WTC11 (cell line): ENCODE results near the gene SETD1A. TPM values are rescaled to one million over a fixed set of nuclear protein-coding genes. Genes with fewer than 3 reads are reported as not detected.

Source experiments
- AFF4 ChIP-seq: sonication (generic); formaldehyde crosslinking; IDR thresholded peaks from 2 replicates; pipeline ENCODE4 v1.8.1; 2023; ENCODE audit warnings: mild to moderate bottlenecking, missing genetic modification reagents, borderline replicate concordance
- AR ChIP-seq: fragments of 250-450 bp; sonication (Bioruptor Pico); IDR thresholded peaks from 2 replicates; pipeline ENCODE4 v1.9.0; 2021; ENCODE audit warnings: mild to moderate bottlenecking
- ATF2 ChIP-seq: sonication (generic); formaldehyde crosslinking; IDR thresholded peaks from 2 replicates; pipeline ENCODE4 v1.8.1; 2022; ENCODE audit warnings: low read depth, missing genetic modification reagents, borderline replicate concordance
- ATF6 ChIP-seq: sonication (generic); formaldehyde crosslinking; IDR thresholded peaks from 2 replicates; pipeline ENCODE4 v1.8.1; 2023; ENCODE audit warnings: mild to moderate bottlenecking, missing genetic modification reagents
- CREM ChIP-seq: sonication (generic); formaldehyde crosslinking; IDR thresholded peaks from 2 replicates; pipeline ENCODE4 v1.8.1; 2022; ENCODE audit warnings: mild to moderate bottlenecking, missing genetic modification reagents, moderate library complexity
- E2F4 ChIP-seq: sonication (generic); formaldehyde crosslinking; IDR thresholded peaks from 2 replicates; pipeline ENCODE4 v1.8.1; 2022; ENCODE audit warnings: low read depth, mild to moderate bottlenecking, moderate library complexity, missing genetic modification reagents, borderline replicate concordance
- EMX1 ChIP-seq: fragments of 250-450 bp; sonication (Bioruptor Pico); IDR thresholded peaks from 2 replicates; pipeline ENCODE4 v1.8.0; 2021; ENCODE audit warnings: mild to moderate bottlenecking
- GTF2I ChIP-seq: fragments of 250-450 bp; sonication (Bioruptor Pico); conservative IDR thresholded peaks from 2 replicates; pipeline ENCODE4 v1.4.0; 2021; ENCODE audit warnings: mild to moderate bottlenecking
- IRF1 ChIP-seq: sonication (generic); formaldehyde crosslinking; IDR thresholded peaks from 2 replicates; pipeline ENCODE4 v1.8.0; 2023; ENCODE audit warnings: missing genetic modification reagents
- NFE2L1 ChIP-seq: sonication (generic); formaldehyde crosslinking; IDR thresholded peaks from 2 replicates; pipeline ENCODE4 v1.8.1; 2023; ENCODE audit warnings: missing genetic modification reagents
- NFYB ChIP-seq: sonication (generic); formaldehyde crosslinking; conservative IDR thresholded peaks from 2 replicates; pipeline ENCODE4 v1.8.0; 2022; ENCODE audit warnings: low read depth, missing genetic modification reagents
- NR3C1 ChIP-seq: sonication (generic); formaldehyde crosslinking; conservative IDR thresholded peaks from 2 replicates; pipeline ENCODE4 v1.8.1; 2023; ENCODE audit warnings: low read depth, mild to moderate bottlenecking, missing genetic modification reagents
- PREB ChIP-seq: sonication (generic); formaldehyde crosslinking; IDR thresholded peaks from 2 replicates; pipeline ENCODE4 v1.8.1; 2022; ENCODE audit warnings: mild to moderate bottlenecking, missing genetic modification reagents, moderate library complexity, borderline replicate concordance
- RELA ChIP-seq: sonication (generic); formaldehyde crosslinking; IDR thresholded peaks from 2 replicates; pipeline ENCODE4 v1.8.1; 2022; ENCODE audit warnings: missing genetic modification reagents, mild to moderate bottlenecking, borderline replicate concordance
- RORB ChIP-seq: fragments of 250-450 bp; sonication (Bioruptor Pico); IDR thresholded peaks from 2 replicates; pipeline ENCODE4 v1.9.0; 2021; ENCODE audit warnings: mild to moderate bottlenecking
- SMAD3 ChIP-seq: sonication (generic); formaldehyde crosslinking; IDR thresholded peaks from 2 replicates; pipeline ENCODE4 v1.8.0; 2022; ENCODE audit warnings: missing genetic modification reagents, mild to moderate bottlenecking, borderline replicate concordance
- SMAD4 ChIP-seq: sonication (generic); formaldehyde crosslinking; IDR thresholded peaks from 2 replicates; pipeline ENCODE4 v1.8.0; 2022; ENCODE audit warnings: mild to moderate bottlenecking, missing genetic modification reagents
- TEAD4 ChIP-seq: sonication (generic); formaldehyde crosslinking; IDR thresholded peaks from 2 replicates; pipeline ENCODE4 v1.8.0; 2022; ENCODE audit warnings: mild to moderate bottlenecking, missing genetic modification reagents
- USF2 ChIP-seq: sonication (generic); formaldehyde crosslinking; IDR thresholded peaks from 2 replicates; pipeline ENCODE4 v1.8.1; 2023; ENCODE audit warnings: mild to moderate bottlenecking, missing genetic modification reagents, moderate library complexity
- ZBTB21 ChIP-seq: sonication (generic); formaldehyde crosslinking; IDR thresholded peaks from 2 replicates; pipeline ENCODE4 v1.8.1; 2023; ENCODE audit warnings: mild to moderate bottlenecking, missing genetic modification reagents, borderline replicate concordance
- ZNF121 ChIP-seq: sonication (generic); formaldehyde crosslinking; IDR thresholded peaks from 2 replicates; pipeline ENCODE4 v1.8.0; 2023; ENCODE audit warnings: missing genetic modification reagents
- ZNF219 ChIP-seq: sonication (generic); formaldehyde crosslinking; IDR thresholded peaks from 2 replicates; pipeline ENCODE4 v1.8.0; 2023; ENCODE audit warnings: missing genetic modification reagents, mild to moderate bottlenecking, borderline replicate concordance
- ZNF423 ChIP-seq: fragments of 250-450 bp; sonication (Bioruptor Pico); IDR thresholded peaks from 2 replicates; pipeline ENCODE4 v2.1.2; 2022; ENCODE audit warnings: mild to moderate bottlenecking, moderate library complexity
- ZNF671 ChIP-seq: fragments of 250-450 bp; sonication (Bioruptor Pico); IDR thresholded peaks from 2 replicates; pipeline ENCODE4 v1.8.0; 2021; ENCODE audit warnings: mild to moderate bottlenecking
- total RNA-seq: library from RNA; stranded (reverse); gene quantifications from 3 replicates; pipeline ENCODE4 v1.2.3, GENCODE V29; 2021

SETD1A gene
- total RNA-seq, 1 experiment from 2014 or later = 31.1 TPM

- TF ChIP-seq USF2 (CRISPR knock-in tag) (peak; percentile 60), AR (CRISPR knock-in tag) (no peak), ZNF423 (CRISPR knock-in tag) (peak; percentile 85), CREM (no peak; the same call in 1 of the 2 replicates), RELA (no peak), NFYB (CRISPR knock-in tag) (no peak), EMX1 (peak; percentile 79; the same call in 1 of the 2 replicates), ATF6 (CRISPR knock-in tag) (no peak), ZNF219 (CRISPR knock-in tag) (no peak), RORB (CRISPR knock-in tag) (no peak), ZBTB21 (0 out of 2 replicates have a peak, but pooled peaks have one; percentile 63), TEAD4 (CRISPR knock-in tag) (no peak), AFF4 (CRISPR knock-in tag) (no peak), E2F4 (CRISPR knock-in tag) (no peak), PREB (CRISPR knock-in tag) (no peak), GTF2I (CRISPR knock-in tag) (no peak), IRF1 (no peak), SMAD3 (CRISPR knock-in tag) (no peak), ZNF671 (CRISPR knock-in tag) (no peak), SMAD4 (CRISPR knock-in tag) (no peak), NFE2L1 (no peak), ATF2 (CRISPR knock-in tag) (no peak), NR3C1 (CRISPR knock-in tag) (no peak), ZNF121 (CRISPR knock-in tag) (no peak)
Measured at GRCh38 chr16:30948667-30949649, 8.6 kb upstream of the SETD1A start, which contains the start of gene ORAI3 (continued).
